HL-60 (cell line): ENCODE results near the gene PLEKHG2.
A peak's percentile ranks its signal among the peaks of the same experiment; 100 is the strongest.

Source experiments
- DNase-seq, 2 experiments: peaks; one replicate each; pipeline ENCODE4 v3.0.0-alpha.2; 2010 to 2020; ENCODE audit warnings: low read depth in 1 of 2, low spot score in 1 of 2
- H3K27ac ChIP-seq: fragments of 250-450 bp; sonication (Bioruptor Pico); replicated peaks from 2 replicates; pipeline ENCODE4 v1.5.1; 2020; ENCODE audit warnings: mild to moderate bottlenecking, moderate library complexity
- H3K27me3 ChIP-seq: fragments of 250-450 bp; sonication (Bioruptor Pico); 2 replicates; pipeline ENCODE4 v1.5.1; 2021; ENCODE audit warnings: mild to moderate bottlenecking, moderate library complexity; ENCODE audit not compliant: insufficient read depth, poor library complexity, severe bottlenecking
- H3K4me3 ChIP-seq: replicated peaks from 2 replicates; pipeline ENCODE4 v1.5.1; 2011; ENCODE audit warnings: mild to moderate bottlenecking, control low read depth, low read length; ENCODE audit not compliant: insufficient read depth
- CTCF ChIP-seq: IDR thresholded peaks from one replicate; pipeline ENCODE4 v1.5.1; 2011; ENCODE audit warnings: low read length, control low read depth, inconsistent platforms; ENCODE audit not compliant: insufficient read depth
- GABPA ChIP-seq: IDR thresholded peaks from 2 replicates; pipeline ENCODE4 v1.6.1; 2012; ENCODE audit warnings: low read depth
- POLR2AphosphoS5 ChIP-seq: IDR thresholded peaks from 2 replicates; pipeline ENCODE4 v1.6.1; 2012; ENCODE audit warnings: low read depth
- REST ChIP-seq: IDR thresholded peaks from 2 replicates; pipeline ENCODE4 v1.6.1; 2012; ENCODE audit warnings: low read depth; ENCODE audit not compliant: insufficient replicate concordance
- SPI1 ChIP-seq: IDR thresholded peaks from 2 replicates; pipeline ENCODE4 v1.6.1; 2012; ENCODE audit warnings: low read depth, mild to moderate bottlenecking, borderline replicate concordance

Gene PLEKHG2

GRCh38 chr19:39433480-39434079 lies 21.1 kb downstream of the PLEKHG2 start:
- no peak overlapping the region for H3K4me3 ChIP-seq

DNA sequence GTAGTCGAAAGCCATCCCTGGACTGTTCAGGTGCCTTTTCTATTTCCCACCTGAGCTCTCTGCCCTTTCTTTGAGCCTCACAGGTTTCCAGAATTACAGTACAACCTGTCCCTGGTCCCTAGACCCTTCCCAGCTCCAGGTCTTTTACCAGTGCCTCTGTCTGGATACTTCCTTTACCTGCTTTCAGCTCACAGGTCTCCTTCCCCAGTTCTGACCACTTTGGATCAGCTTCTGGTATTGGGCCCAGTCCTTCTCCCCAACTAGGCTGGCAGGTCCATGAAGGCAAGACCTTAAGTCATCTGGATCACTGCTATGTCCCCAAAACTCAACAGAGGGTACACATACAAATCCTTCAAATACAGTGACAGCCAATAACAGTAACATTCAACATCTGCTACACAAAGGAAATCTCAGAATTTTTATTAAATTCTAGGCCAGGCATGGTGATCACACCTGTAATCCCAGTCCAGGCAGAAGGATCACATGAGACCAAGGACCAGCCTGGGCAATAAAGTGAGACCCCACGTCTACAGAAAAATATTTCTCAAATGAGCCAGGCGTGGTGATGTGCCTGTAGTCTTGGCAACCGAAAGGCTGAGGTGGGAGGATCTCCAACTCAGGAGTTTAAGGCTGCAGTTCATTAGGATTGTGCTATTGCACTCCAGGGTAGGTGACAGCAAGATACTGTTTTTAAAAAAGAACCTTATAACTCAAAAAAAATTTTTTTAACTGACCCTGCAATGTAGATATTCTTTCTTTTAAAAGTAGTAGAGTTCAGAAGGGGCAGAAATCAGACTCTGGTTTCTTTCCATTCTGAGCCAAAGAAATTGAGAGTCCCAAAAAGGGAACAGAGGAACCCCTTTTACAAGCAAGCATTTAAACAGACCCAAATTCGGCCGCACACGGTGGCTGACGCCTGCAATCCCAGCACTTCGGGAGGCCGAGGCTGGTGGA lies 21.9 kb downstream of the PLEKHG2 start:
- Histone ChIP-seq H3K4me3 (peak overlapping the region; percentile 55), H3K27ac (peak overlapping the region; percentile 88), H3K27me3 (no peaks in the 10 kb centered on the region)
- no peak for TF ChIP-seq CTCF
- TF ChIP-seq SPI1, result no peak; the same call in 1 of the 2 replicates
- TF ChIP-seq GABPA, result no peak
- no peak for TF ChIP-seq REST
- no peak for TF ChIP-seq POLR2AphosphoS5
- DNase-seq, result no peak

More at GRCh38 chr19:39433480-39434079, 21.1 kb downstream of the PLEKHG2 start:
- TF ChIP-seq GABPA, result no peak
- peak; percentile 25; the same call in 1 of the 2 replicates for TF ChIP-seq POLR2AphosphoS5
- no peak for DNase-seq
- Histone ChIP-seq H3K27ac (peak overlapping the region; percentile 88), H3K27me3 (no peaks in the 10 kb centered on the region)

GRCh38 chr19:39435499-39436349 lies 23.3 kb downstream of the PLEKHG2 start, which contains the start of gene RPS16:
Gene RPS16 (minus strand): TSS chr19:39435949. CDS start chr19:39435895, 54 bp downstream.
- H3K27ac ChIP-seq, result peak within 1 kb of the TSS; percentile 88
- peak; percentile 97 to 98 for DNase-seq
- no peaks in the 10 kb centered on the region for H3K27me3 ChIP-seq
- TF ChIP-seq REST (peak; percentile 75), POLR2AphosphoS5 (peak; percentile 99), GABPA (peak; percentile 85), SPI1 (peak; percentile 71; the same call in 1 of the 2 replicates), CTCF (no peak)
- H3K4me3 ChIP-seq, result peak within 1 kb of the TSS; percentile 55
